Adrenal gland (tissue), 12 donors: ENCODE results near the gene ADAMTS20. TPM values are rescaled to one million over a fixed set of nuclear protein-coding genes. Genes with fewer than 3 reads are reported as not detected.

ENCODE experiments used
- DNase-seq, 7 donors: peaks; one replicate each; pipeline ENCODE4 v3.0.0-alpha.2; 2019 to 2020
- H3K27ac ChIP-seq, 5 donors: fragments of 200-600 bp; sonication (generic) in 4 of 5; 1 replicate in 3 of 5; 2 replicates in 2 of 5; pipeline versions ENCODE4 v1.5.1 to v1.8.0; 2016 to 2020; ENCODE audit warnings: mild to moderate bottlenecking in 1 of 5
- H3K27me3 ChIP-seq: fragments of 200-600 bp; 2 replicates; pipeline ENCODE4 v1.8.0; 2021
- H3K36me3 ChIP-seq, 2 donors: fragments of 200-600 bp; replicated peaks in 1 of 2; 1 replicate in 1 of 2; 2 replicates in 1 of 2; pipeline versions ENCODE4 v1.5.1 to v1.8.0; 2018 to 2022
- H3K4me1 ChIP-seq, 2 donors: fragments of 200-600 bp; replicated peaks in 1 of 2; 1 replicate in 1 of 2; 2 replicates in 1 of 2; pipeline versions ENCODE4 v1.5.1 to v1.8.0; 2018 to 2021
- H3K4me3 ChIP-seq, 4 donors: fragments of 200-600 bp; sonication (generic) in 3 of 4; one replicate each; pipeline ENCODE4 v1.5.1; 2016 to 2018
- H3K9me3 ChIP-seq, 3 donors: fragments of 200-600 bp; sonication (generic) in 1 of 3; replicated peaks in 1 of 3; 1 replicate in 2 of 3; 2 replicates in 1 of 3; pipeline versions ENCODE4 v1.5.1 to v1.8.0; 2016 to 2021
- POLR2A ChIP-seq, 2 donors: fragments of 450-650 bp; IDR thresholded peaks; one replicate each; pipeline ENCODE4 v1.6.1; 2017; ENCODE audit warnings: antibody characterized with exemption in 2 of 2, mild to moderate bottlenecking in 2 of 2, moderate library complexity in 1 of 2
- WGBS, 4 donors: extraction: QIAGEN DNeasy Blood & Tissue Kit in 2 of 4; methylation state at CpG; one replicate each; pipeline versions ENCODE4 v1.1.5 to v1.1.7; 2013 to 2017; 5-methylcytosine and 5-hydroxymethylcytosine counted together
- intact Hi-C, 2 donors: fragments of 100-400 bp; cut with DNase I; formaldehyde crosslinking; loops; one replicate each; pipeline versions ENCODE4 v1.14.1 to v1.15.0; 2022 to 2023
- polyA plus RNA-seq, 3 donors: library from polyadenylated mRNA; stranded (reverse); fragments of 200-250 nt in 2 of 3; fragments of 350-450 nt in 1 of 3; fragmentation: Illumina TruSeq in 1 of 3; extraction: RNeasy Lipid Tissue Mini Kit (QIAGEN cat#74804) in 1 of 3; gene quantifications; one replicate each; pipeline ENCODE4 v1.2.3, GENCODE V29; 2013 to 2014
- total RNA-seq, 9 donors: library from RNA; depleted of rRNA in 4 of 9; stranded (reverse); fragments of >200 nt in 4 of 9; fragments of 120-200 nt in 1 of 9; fragmentation: NEBNext Ultra II Directional in 1 of 9; extraction: Animal tissue kit (Norgen Biotek cat#: 25700) in 1 of 9; gene quantifications; one replicate each; pipeline versions ENCODE4 v1.1.0 to v1.2.4, GENCODE V29; 2013 to 2023
- TF ChIP-seq, protein P1 (sequence below), 6 experiments: fragments of 450-650 bp in 4 of 6; fragments of 200-600 bp in 2 of 6; sonication (generic) in 1 of 6; IDR thresholded peaks; 1 replicate in 5 of 6; 2 replicates in 1 of 6; pipeline versions ENCODE4 v1.5.1 to v1.8.0; 2016 to 2021; ENCODE audit warnings: antibody characterized with exemption in 6 of 6, mild to moderate bottlenecking in 2 of 6, moderate library complexity in 1 of 6
- donor health status: healthy with polysubstance abuse.
- donor health status: Bipolar disorder and iron deficiency.
- donor health status: DM: yes; HTN: yes; CAD: no.
- donor health status: DM: no; HTN: no; CAD: no.
- donor health status: DM: no; HTN: no; CAD: no.
- donor health status: DM: yes; HTN: yes; CAD: no.

ADAMTS20 gene
- total and polyA plus RNA-seq, 12 donors = 0.04 to 0.43 (median 0.28) TPM; not detected in 9

DNA sequence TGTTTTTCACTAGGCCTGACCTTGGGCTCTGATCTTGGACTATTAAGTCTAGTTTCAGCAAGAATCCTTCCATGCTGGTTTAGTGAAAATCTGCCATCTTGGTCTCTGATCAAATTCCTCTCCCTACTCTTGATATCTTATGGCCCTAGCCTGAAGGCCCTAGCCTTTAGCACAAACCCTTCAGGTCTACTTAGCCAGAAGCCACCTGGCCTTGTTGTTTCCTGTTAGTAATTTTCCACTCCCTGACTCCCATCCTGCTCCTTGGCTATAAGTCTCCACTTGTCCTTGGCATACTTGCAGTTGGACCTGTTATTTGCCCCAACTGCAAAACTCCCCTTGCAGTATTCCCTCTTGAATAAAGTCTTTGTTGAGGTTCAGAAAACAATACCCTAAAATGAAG lies 241.4 kb downstream of the ADAMTS20 start:
- Histone ChIP-seq H3K4me1 (no peaks in the 10 kb centered on the region), H3K9me3 (no peaks in the 10 kb centered on the region), H3K27ac (no peak overlapping the region), H3K4me3 (no peak overlapping the region), H3K36me3 (no peaks in the 10 kb centered on the region), H3K27me3 (no peaks in the 10 kb centered on the region)
- intact Hi-C loops = no loop called here
- no peak for DNase-seq
- TF ChIP-seq, protein P1, sequence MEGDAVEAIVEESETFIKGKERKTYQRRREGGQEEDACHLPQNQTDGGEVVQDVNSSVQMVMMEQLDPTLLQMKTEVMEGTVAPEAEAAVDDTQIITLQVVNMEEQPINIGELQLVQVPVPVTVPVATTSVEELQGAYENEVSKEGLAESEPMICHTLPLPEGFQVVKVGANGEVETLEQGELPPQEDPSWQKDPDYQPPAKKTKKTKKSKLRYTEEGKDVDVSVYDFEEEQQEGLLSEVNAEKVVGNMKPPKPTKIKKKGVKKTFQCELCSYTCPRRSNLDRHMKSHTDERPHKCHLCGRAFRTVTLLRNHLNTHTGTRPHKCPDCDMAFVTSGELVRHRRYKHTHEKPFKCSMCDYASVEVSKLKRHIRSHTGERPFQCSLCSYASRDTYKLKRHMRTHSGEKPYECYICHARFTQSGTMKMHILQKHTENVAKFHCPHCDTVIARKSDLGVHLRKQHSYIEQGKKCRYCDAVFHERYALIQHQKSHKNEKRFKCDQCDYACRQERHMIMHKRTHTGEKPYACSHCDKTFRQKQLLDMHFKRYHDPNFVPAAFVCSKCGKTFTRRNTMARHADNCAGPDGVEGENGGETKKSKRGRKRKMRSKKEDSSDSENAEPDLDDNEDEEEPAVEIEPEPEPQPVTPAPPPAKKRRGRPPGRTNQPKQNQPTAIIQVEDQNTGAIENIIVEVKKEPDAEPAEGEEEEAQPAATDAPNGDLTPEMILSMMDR (IDR thresholded peaks at IDR 0.05) = no peak
- no peak for TF ChIP-seq POLR2A (IDR thresholded peaks at IDR 0.05)

DNA sequence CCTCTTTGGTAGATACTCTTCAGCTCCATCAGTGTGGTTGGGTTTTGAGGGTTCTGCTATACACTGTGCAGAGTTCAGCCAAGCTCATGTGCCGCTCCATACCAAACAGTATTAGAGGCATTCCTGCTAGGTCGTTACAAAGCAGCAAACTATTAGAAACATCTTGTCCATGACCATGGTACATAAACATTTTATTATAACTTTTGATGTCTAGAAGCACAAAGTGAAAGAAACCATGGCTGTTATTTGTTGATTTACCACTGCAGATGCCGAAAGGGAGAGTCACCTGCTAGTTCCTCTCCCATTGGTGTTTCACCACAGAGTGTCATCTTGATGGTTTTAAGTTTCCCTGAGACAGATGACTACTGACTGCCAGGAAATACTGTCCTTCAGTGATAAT lies 242.0 kb downstream of the ADAMTS20 start:
- no peaks in the 10 kb centered on the region for H3K27me3 ChIP-seq
- WGBS, 4 donors = 83 to 90% (median 88%) methylated on average over 3 of the region's 3 CpGs
- intact Hi-C loops = no loop called here

GRCh38 chr12:43308776-43309175 lies 243.2 kb downstream of the ADAMTS20 start:
- 93 to 100% (median 98%) methylated on average over 3 of the region's 3 CpGs for WGBS, 4 donors
- no peaks in the 10 kb centered on the region for H3K36me3 ChIP-seq
- DNase-seq = no peak
- intact Hi-C loops = no loop called here
- no peak overlapping the region for H3K27ac ChIP-seq
- no peaks in the 10 kb centered on the region for H3K27me3 ChIP-seq
- TF ChIP-seq, protein P1 (IDR thresholded peaks at IDR 0.05) = no peak
- no peak for TF ChIP-seq POLR2A (IDR thresholded peaks at IDR 0.05)
- H3K9me3 ChIP-seq = no peaks in the 10 kb centered on the region
- H3K4me1 ChIP-seq = no peaks in the 10 kb centered on the region
- no peak overlapping the region for H3K4me3 ChIP-seq

More for the DNA sequence above, 242.0 kb downstream of the ADAMTS20 start:
- Histone ChIP-seq H3K36me3 (no peaks in the 10 kb centered on the region), H3K27ac (no peak overlapping the region), H3K4me1 (no peaks in the 10 kb centered on the region), H3K4me3 (no peak overlapping the region), H3K9me3 (no peaks in the 10 kb centered on the region)
- no peak for TF ChIP-seq POLR2A (IDR thresholded peaks at IDR 0.05)
- TF ChIP-seq, protein P1 (IDR thresholded peaks at IDR 0.05) = no peak
- DNase-seq = no peak

- Histone ChIP-seq H3K4me1 (no peaks in the 10 kb centered on the region), H3K27ac (no peak overlapping the region), H3K9me3 (no peaks in the 10 kb centered on the region), H3K4me3 (no peak overlapping the region), H3K36me3 (no peaks in the 10 kb centered on the region), H3K27me3 (no peaks in the 10 kb centered on the region)
- WGBS, 4 donors = 84 to 98% (median 92%) methylated on average over 2 of the region's 2 CpGs
- TF ChIP-seq POLR2A (IDR thresholded peaks at IDR 0.05) = no peak
- TF ChIP-seq, protein P1 (IDR thresholded peaks at IDR 0.05) = no peak
- DNase-seq = no peak
- intact Hi-C loops = no loop called here
Measured at GRCh38 chr12:43307126-43307525, 244.9 kb downstream of the ADAMTS20 start.
